OCI-LY7 (cell line): ENCODE results near the gene PSMB10. TPM values are rescaled to one million over a fixed set of nuclear protein-coding genes. Genes with fewer than 3 reads are reported as not detected.

ENCODE experiments used
- BruUV-seq: library from RNA; stranded (reverse); fragments of 400-500 nt; replicated peaks from 2 replicates; lab custom pipeline; 2021; lab: Mats Ljungman, UMichigan
- CTCF ChIA-PET: fragments of 300-600 bp; sonication (Branson Sonifier 250); formaldehyde crosslinking; loops from one replicate; lab custom pipeline; 2022; ENCODE audit warnings: antibody characterized with exemption; ENCODE audit not compliant: unreplicated experiment; lab: Charles Lee
- POLR2A ChIA-PET: fragments of 300-600 bp; sonication (Branson Sonifier 250); formaldehyde crosslinking; loops from one replicate; lab custom pipeline; 2022; ENCODE audit warnings: antibody characterized with exemption; lab: Charles Lee
- DNase-seq: peaks from one replicate; pipeline ENCODE4 v3.0.0-alpha.2; 2015; ENCODE audit warnings: low spot score
- H2AFZ ChIP-seq: fragments of 200-600 bp; sonication (generic), shearing (Covaris generic); 2 replicates; pipeline ENCODE4 v1.6.1; 2014; ENCODE audit warnings: mild to moderate bottlenecking, antibody characterized with exemption, low read length, moderate library complexity
- H3K27ac ChIP-seq: fragments of 200-600 bp; sonication (generic); 2 replicates; pipeline ENCODE4 v1.5.1; 2014; ENCODE audit warnings: mixed run types, low read depth, mild to moderate bottlenecking, moderate library complexity, low read length, inconsistent platforms; ENCODE audit not compliant: poor library complexity, severe bottlenecking
- H3K36me3 ChIP-seq: fragments of 200-600 bp; sonication (generic); 2 replicates; pipeline ENCODE4 v1.6.1; 2014; ENCODE audit warnings: mild to moderate bottlenecking, antibody characterized with exemption, low read length, moderate library complexity, mixed read lengths; ENCODE audit not compliant: insufficient read depth
- H3K4me1 ChIP-seq: fragments of 200-600 bp; sonication (generic); 2 replicates; pipeline ENCODE4 v1.5.1; 2014; ENCODE audit warnings: mild to moderate bottlenecking, low read length; ENCODE audit not compliant: insufficient read depth, poor library complexity, severe bottlenecking
- H3K4me2 ChIP-seq: fragments of 200-600 bp; sonication (generic); 2 replicates; pipeline ENCODE4 v1.6.1; 2014; ENCODE audit warnings: mild to moderate bottlenecking, low read length
- H3K4me3 ChIP-seq: fragments of 200-600 bp; sonication (generic); 2 replicates; pipeline ENCODE4 v1.5.1; 2014; ENCODE audit warnings: mild to moderate bottlenecking, low read depth, low read length; ENCODE audit not compliant: poor library complexity, severe bottlenecking
- H3K79me2 ChIP-seq: fragments of 200-600 bp; sonication (generic); 2 replicates; pipeline ENCODE4 v1.6.1; 2016; ENCODE audit warnings: low read depth, mild to moderate bottlenecking, low read length, moderate library complexity, mixed read lengths; ENCODE audit not compliant: insufficient read depth
- H3K9me2 ChIP-seq: fragments of 200-600 bp; sonication (generic); 2 replicates; pipeline ENCODE4 v1.6.1; 2016; ENCODE audit warnings: mild to moderate bottlenecking, low read length, mixed read lengths; ENCODE audit not compliant: insufficient read depth
- H3K9me3 ChIP-seq: fragments of 200-600 bp; sonication (generic); 2 replicates; pipeline ENCODE4 v1.6.1; 2014; ENCODE audit warnings: mild to moderate bottlenecking, mixed run types, low read length, mixed read lengths
- H4K20me1 ChIP-seq: fragments of 200-600 bp; sonication (generic); 2 replicates; pipeline ENCODE4 v1.6.1; 2014; ENCODE audit warnings: mild to moderate bottlenecking, antibody characterized with exemption, low read length, moderate library complexity, mixed read lengths; ENCODE audit not compliant: insufficient read depth
- EZH2phosphoT487 ChIP-seq: fragments of 200-600 bp; sonication (generic); IDR thresholded peaks from 2 replicates; pipeline ENCODE4 v1.6.1; 2018; ENCODE audit warnings: low read depth, borderline replicate concordance, mild to moderate bottlenecking, mixed run types, antibody characterized with exemption, low read length, moderate library complexity, mixed read lengths
- intact Hi-C: fragments of 100-400 bp; cut with micrococcal nuclease; formaldehyde crosslinking; loops from one replicate; pipeline ENCODE4 v1.10.0; 2022; ENCODE audit not compliant: unreplicated experiment
- total RNA-seq, 2 experiments: library from RNA; depleted of rRNA in 1 of 2; stranded (reverse); fragments of >200 nt in 1 of 2; shearing (Covaris generic) in 1 of 2; gene quantifications; 2 replicates each; pipeline ENCODE4 v1.2.3, GENCODE V29; 2014 to 2022
- TF ChIP-seq, protein P1 (sequence below): fragments of 200-600 bp; sonication (generic); conservative IDR thresholded peaks from 2 replicates; pipeline ENCODE4 v1.5.1; 2014; ENCODE audit warnings: mild to moderate bottlenecking, antibody characterized with exemption, low read length, moderate library complexity, mixed read lengths

Gene PSMB10
- total RNA-seq, 2 experiments from 2014 or later, result 89.9 to 179 TPM

DNA sequence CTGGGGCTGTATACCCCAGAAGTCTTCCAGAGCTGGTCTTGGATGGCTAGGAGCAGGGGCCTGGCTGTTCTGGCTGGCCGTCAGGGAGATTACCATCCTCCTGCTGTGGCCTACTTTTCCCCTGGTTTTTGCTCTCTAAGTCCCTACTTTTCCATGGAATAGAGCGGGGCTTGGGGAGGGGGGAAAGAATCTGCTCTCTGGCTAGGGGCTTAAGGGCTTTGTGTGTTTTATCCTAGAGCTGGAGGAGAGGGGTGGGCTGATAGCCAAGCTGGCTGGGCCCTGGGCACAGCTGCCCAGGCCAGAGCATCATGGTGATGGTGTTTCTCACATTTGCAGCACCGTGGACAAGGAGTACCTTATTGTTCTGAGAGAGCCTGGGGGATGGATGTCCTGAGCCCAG, 48.3 kb downstream of the PSMB10 start:
- H4K20me1 ChIP-seq, result no peaks in the 10 kb centered on the region
- ChIA-PET CTCF (no interaction called here), POLR2A (no interaction called here)
- no peak overlapping the region for H2AFZ ChIP-seq
- BruUV-seq, result no TSS peak
- intact Hi-C loops, result no loop called here
- peaks cover 2% of the 10 kb centered on the region; the same call in 1 of the 2 replicates for H3K79me2 ChIP-seq
- no peak for TF ChIP-seq EZH2phosphoT487
- TF ChIP-seq, protein P1, sequence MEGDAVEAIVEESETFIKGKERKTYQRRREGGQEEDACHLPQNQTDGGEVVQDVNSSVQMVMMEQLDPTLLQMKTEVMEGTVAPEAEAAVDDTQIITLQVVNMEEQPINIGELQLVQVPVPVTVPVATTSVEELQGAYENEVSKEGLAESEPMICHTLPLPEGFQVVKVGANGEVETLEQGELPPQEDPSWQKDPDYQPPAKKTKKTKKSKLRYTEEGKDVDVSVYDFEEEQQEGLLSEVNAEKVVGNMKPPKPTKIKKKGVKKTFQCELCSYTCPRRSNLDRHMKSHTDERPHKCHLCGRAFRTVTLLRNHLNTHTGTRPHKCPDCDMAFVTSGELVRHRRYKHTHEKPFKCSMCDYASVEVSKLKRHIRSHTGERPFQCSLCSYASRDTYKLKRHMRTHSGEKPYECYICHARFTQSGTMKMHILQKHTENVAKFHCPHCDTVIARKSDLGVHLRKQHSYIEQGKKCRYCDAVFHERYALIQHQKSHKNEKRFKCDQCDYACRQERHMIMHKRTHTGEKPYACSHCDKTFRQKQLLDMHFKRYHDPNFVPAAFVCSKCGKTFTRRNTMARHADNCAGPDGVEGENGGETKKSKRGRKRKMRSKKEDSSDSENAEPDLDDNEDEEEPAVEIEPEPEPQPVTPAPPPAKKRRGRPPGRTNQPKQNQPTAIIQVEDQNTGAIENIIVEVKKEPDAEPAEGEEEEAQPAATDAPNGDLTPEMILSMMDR, result no peak
- H3K36me3 ChIP-seq, result peaks cover 25% of the 10 kb centered on the region; the same call in 1 of the 2 replicates
- H3K9me2 ChIP-seq, result no peaks in the 10 kb centered on the region
- no peak overlapping the region for H3K4me2 ChIP-seq
- H3K4me3 ChIP-seq, result no peak overlapping the region
- no peak for DNase-seq
- H3K27ac ChIP-seq, result no peak overlapping the region
- H3K9me3 ChIP-seq, result no peaks in the 10 kb centered on the region
- peaks cover 6% of the 10 kb centered on the region for H3K4me1 ChIP-seq

DNA sequence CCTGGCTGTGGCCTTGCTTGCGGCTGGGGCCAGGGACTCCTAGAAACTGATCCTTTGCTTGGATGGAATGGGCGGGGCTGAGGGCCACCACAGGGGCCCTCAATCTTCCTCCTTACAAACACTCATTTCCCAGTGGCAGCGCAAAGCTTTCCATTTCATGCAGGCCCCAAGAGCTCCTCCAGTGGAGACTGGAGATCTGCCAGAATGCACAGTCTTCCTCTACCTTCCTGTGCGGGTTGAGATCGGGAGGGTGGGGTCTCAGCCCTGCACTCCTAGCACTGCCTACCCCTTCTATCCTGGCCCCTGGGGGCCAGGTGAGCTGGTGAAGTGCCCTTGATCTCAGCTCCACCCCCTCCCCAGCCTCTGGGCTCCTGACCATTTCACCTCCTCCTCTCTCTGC, 50.3 kb downstream of the PSMB10 start:
- Histone ChIP-seq H3K27ac (no peak overlapping the region), H3K4me1 (no peaks in the 10 kb centered on the region), H3K9me3 (no peaks in the 10 kb centered on the region), H3K79me2 (no peaks in the 10 kb centered on the region), H2AFZ (no peak overlapping the region), H4K20me1 (no peaks in the 10 kb centered on the region), H3K36me3 (peaks cover 44% of the 10 kb centered on the region; the same call in 1 of the 2 replicates), H3K9me2 (no peaks in the 10 kb centered on the region), H3K4me3 (no peak overlapping the region), H3K4me2 (no peak overlapping the region)
- DNase-seq, result no peak
- intact Hi-C loops, result no loop called here
- POLR2A ChIA-PET, result no interaction called here
- TF ChIP-seq, protein P1, result no peak
- TF ChIP-seq EZH2phosphoT487, result no peak
- CTCF ChIA-PET, result no interaction called here
- no TSS peak for BruUV-seq

DNA sequence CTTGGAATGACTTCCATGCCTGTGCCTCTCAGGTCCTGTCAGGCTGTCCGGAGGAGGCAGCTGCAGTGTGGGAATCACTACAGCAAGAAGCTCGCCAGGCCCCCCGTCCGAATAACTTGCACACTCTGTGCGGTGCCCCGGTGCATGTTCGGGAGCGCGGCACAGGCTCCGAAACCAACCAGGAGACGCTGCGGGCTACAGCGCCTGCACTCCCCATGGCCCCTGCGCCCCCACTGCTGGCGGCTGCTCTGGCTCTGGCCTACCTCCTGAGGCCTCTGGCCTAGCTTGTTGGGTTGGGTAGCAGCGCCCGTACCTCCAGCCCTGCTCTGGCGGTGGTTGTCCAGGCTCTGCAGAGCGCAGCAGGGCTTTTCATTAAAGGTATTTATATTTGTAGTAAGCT, 50.7 kb downstream of the PSMB10 start:
- ChIA-PET CTCF (no interaction called here), POLR2A (no interaction called here)
- intact Hi-C loops, result no loop called here
- H3K79me2 ChIP-seq, result no peaks in the 10 kb centered on the region
- DNase-seq, result no peak
- H3K4me1 ChIP-seq, result no peaks in the 10 kb centered on the region
- TF ChIP-seq, protein P1, result no peak
- TF ChIP-seq EZH2phosphoT487, result no peak
- H4K20me1 ChIP-seq, result no peaks in the 10 kb centered on the region
- H3K27ac ChIP-seq, result no peak overlapping the region
- no peak overlapping the region for H3K4me3 ChIP-seq
- no peak overlapping the region for H2AFZ ChIP-seq
- H3K36me3 ChIP-seq, result peaks cover 48% of the 10 kb centered on the region; the same call in 1 of the 2 replicates
- no peaks in the 10 kb centered on the region for H3K9me2 ChIP-seq
- no peaks in the 10 kb centered on the region for H3K9me3 ChIP-seq
- BruUV-seq, result no TSS peak
- no peak overlapping the region for H3K4me2 ChIP-seq
